Measurements from ENCODE around the gene GPR55.
A peak's percentile ranks its signal among the peaks of the same experiment; 100 is the strongest.

GPR55 gene

GRCh38 chr2:230919240-230919639, 5.8 kb downstream of the GPR55 start:
- H3K4me3 ChIP-seq (ENCODE audit: low read depth, low read length): no peak overlapping the region
- in situ Hi-C loops (cut with HindIII; ENCODE audit: low sequenced_read_pairs): no loop called here
- DNase-seq (ENCODE audit: low read depth, low spot score): no peak
- TF ChIP-seq CTCF (IDR thresholded peaks at IDR 0.05; ENCODE audit: low read depth, low read length): no peak

GRCh38 chr2:230916218-230916617, 8.8 kb downstream of the GPR55 start:
- no peak for TF ChIP-seq CTCF (IDR thresholded peaks at IDR 0.05; ENCODE audit: low read depth, low read length)
- DNase-seq (ENCODE audit: low read depth, low spot score): no peak
- in situ Hi-C loops (cut with HindIII; ENCODE audit: low sequenced_read_pairs): no loop called here
- H3K4me3 ChIP-seq (ENCODE audit: low read depth, low read length): no peak overlapping the region

DNA sequence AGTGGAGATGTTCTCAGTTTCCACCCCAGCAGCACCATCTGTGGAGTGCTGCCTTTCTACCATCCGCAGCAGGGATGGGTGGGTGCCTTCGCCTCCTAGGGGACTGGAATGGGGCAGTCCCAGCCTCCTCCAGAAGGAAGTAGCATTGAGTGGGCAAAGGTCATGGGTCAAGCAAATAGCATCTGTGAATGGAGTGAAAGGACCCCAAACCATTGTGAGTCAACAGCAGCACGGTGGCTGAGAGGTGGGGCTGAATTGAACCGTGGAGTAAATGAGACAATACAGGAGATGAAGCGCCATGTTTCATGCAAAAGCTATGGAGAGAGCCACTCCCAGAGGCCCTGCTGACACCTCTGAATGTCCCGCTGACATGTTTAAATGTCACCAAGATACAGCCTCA, 9.7 kb downstream of the GPR55 start:
- in situ Hi-C loops (cut with HindIII; ENCODE audit: low sequenced_read_pairs): no loop called here
- no peak overlapping the region for H3K4me3 ChIP-seq (ENCODE audit: low read depth, low read length)
- no peak for TF ChIP-seq CTCF (IDR thresholded peaks at IDR 0.05; ENCODE audit: low read depth, low read length)
- DNase-seq (ENCODE audit: low read depth, low spot score): no peak

DNA sequence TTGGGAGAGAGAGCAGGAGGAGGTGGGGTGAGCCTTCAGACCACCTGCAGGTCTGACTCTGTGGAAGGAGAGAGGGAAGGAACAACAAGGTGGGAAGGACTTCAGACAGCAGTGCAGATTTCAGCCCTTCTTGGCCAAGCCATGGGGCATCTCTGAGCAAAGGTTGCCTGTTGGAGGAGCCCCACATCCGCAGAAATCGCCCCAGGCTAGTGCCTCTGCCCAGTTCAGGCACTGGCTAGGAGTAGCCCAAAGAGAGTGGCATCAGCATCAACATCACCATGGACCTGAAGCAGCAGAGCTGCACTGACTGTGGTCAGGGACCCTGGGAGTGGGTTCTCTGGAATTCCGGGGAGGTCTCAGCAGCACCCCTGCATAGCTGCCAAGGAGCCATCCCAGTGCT, 10.2 kb downstream of the GPR55 start:
- no peak for TF ChIP-seq CTCF (IDR thresholded peaks at IDR 0.05; ENCODE audit: low read depth, low read length)
- in situ Hi-C loops (cut with HindIII; ENCODE audit: low sequenced_read_pairs): no loop called here
- no peak for DNase-seq (ENCODE audit: low read depth, low spot score)
- H3K4me3 ChIP-seq (ENCODE audit: low read depth, low read length): no peak overlapping the region

GRCh38 chr2:230913406-230914143, 11.5 kb downstream of the GPR55 start:
- in situ Hi-C loops (cut with HindIII; ENCODE audit: low sequenced_read_pairs): no loop called here
- no peak for DNase-seq (ENCODE audit: low read depth, low spot score)
- peak; percentile 37 for TF ChIP-seq CTCF (IDR thresholded peaks at IDR 0.05; ENCODE audit: low read depth, low read length)
- H3K4me3 ChIP-seq (ENCODE audit: low read depth, low read length): no peak overlapping the region

DNA sequence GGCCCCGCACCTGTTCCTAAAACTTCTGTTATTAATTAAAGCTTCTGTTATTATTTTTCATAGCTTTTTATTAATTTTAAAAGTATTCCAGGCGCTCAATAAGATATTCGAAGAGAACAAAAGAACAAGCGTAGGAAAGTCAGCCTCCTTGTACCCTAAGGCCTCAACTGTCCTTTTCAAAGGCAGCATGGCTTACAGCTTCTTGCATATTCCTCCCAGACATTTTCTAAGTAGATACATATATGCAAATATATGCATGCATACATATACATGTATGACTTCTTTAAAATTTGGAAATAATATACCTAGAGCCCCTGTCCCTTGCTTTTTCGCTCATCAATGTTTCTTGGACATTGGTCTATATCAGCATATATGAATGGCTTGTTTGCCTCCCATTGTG, 12.3 kb downstream of the GPR55 start:
- no peak for TF ChIP-seq CTCF (IDR thresholded peaks at IDR 0.05; ENCODE audit: low read depth, low read length)
- in situ Hi-C loops (cut with HindIII; ENCODE audit: low sequenced_read_pairs): no loop called here
- DNase-seq (ENCODE audit: low read depth, low spot score): no peak
- H3K4me3 ChIP-seq (ENCODE audit: low read depth, low read length): no peak overlapping the region

Data from astrocyte of the spinal cord (primary cell).